Endothelial cell (in vitro differentiated cells): ENCODE data around the gene SLFN11. TPM values are rescaled to one million over a fixed set of nuclear protein-coding genes. Genes with fewer than 3 reads are reported as not detected.
"Not testable (repeated sequence)": the region's sequence is repeated elsewhere in the genome, so short reads cannot be mapped to it uniquely, and the experiment has no call there.

Experiments used
- DNase-seq: peaks from one replicate; pipeline ENCODE4 v3.0.0; 2021; ENCODE audit warnings: low spot score
- H3K27ac Mint-ChIP-seq: one replicate; pipeline ENCODE4 v1.8.0; 2021; ENCODE audit warnings: mixed read lengths, inconsistent platforms; ENCODE audit not compliant: unreplicated experiment
- H3K27me3 Mint-ChIP-seq: one replicate; pipeline ENCODE4 v1.8.0; 2021; ENCODE audit warnings: mild to moderate bottlenecking, moderate library complexity, mixed read lengths, inconsistent platforms; ENCODE audit not compliant: unreplicated experiment
- H3K36me3 Mint-ChIP-seq: one replicate; pipeline ENCODE4 v1.8.0; 2021; ENCODE audit warnings: mild to moderate bottlenecking, low read depth, mixed read lengths, inconsistent platforms; ENCODE audit not compliant: unreplicated experiment
- H3K4me1 Mint-ChIP-seq: one replicate; pipeline ENCODE4 v1.8.0; 2021; ENCODE audit warnings: mild to moderate bottlenecking, mixed read lengths, inconsistent platforms; ENCODE audit not compliant: unreplicated experiment
- H3K4me3 Mint-ChIP-seq: one replicate; pipeline ENCODE4 v1.8.0; 2021; ENCODE audit warnings: mild to moderate bottlenecking, mixed read lengths, inconsistent platforms; ENCODE audit not compliant: unreplicated experiment
- H3K9me3 Mint-ChIP-seq: one replicate; pipeline ENCODE4 v1.8.0; 2021; ENCODE audit warnings: mixed read lengths, inconsistent platforms; ENCODE audit not compliant: unreplicated experiment
- CTCF ChIP-seq: fragments of 200-600 bp; sonication (generic); IDR thresholded peaks from one replicate; pipeline ENCODE4 v1.5.0; 2021; ENCODE audit warnings: antibody characterized with exemption; ENCODE audit not compliant: unreplicated experiment
- total RNA-seq: library from RNA; stranded (reverse); fragmentation: NEBNext Ultra II Directional; extraction: Animal tissue kit (Norgen Biotek cat#: 25700); gene quantifications from one replicate; pipeline ENCODE4 v1.2.1, GENCODE V29; 2021; ENCODE audit not compliant: unreplicated experiment

SLFN11 gene
- total RNA-seq, 1 donor from 2014 or later = 0.26 TPM

GRCh38 chr17:35406568-35406967, 33.1 kb upstream of the SLFN11 start:
- H3K4me1 Mint-ChIP-seq = no peaks in the 10 kb centered on the region
- no peaks in the 10 kb centered on the region for H3K9me3 Mint-ChIP-seq

GRCh38 chr17:35404360-35404759, 30.9 kb upstream of the SLFN11 start:
- no peak for DNase-seq
- H3K27me3 Mint-ChIP-seq = no peaks in the 10 kb centered on the region
- no peaks in the 10 kb centered on the region for H3K4me1 Mint-ChIP-seq
- no peak overlapping the region for H3K4me3 Mint-ChIP-seq
- H3K9me3 Mint-ChIP-seq = no peaks in the 10 kb centered on the region
- H3K27ac Mint-ChIP-seq = no peak overlapping the region
- peaks cover 4% of the 10 kb centered on the region for H3K36me3 Mint-ChIP-seq
- no peak for TF ChIP-seq CTCF

More at GRCh38 chr17:35406568-35406967, 33.1 kb upstream of the SLFN11 start:
- Mint-ChIP-seq H3K27ac (no peak overlapping the region), H3K27me3 (no peaks in the 10 kb centered on the region), H3K4me3 (no peak overlapping the region), H3K36me3 (peaks cover 19% of the 10 kb centered on the region)
- TF ChIP-seq CTCF = no peak
- no peak for DNase-seq

- not testable (repeated sequence) for DNase-seq, H3K36me3 Mint-ChIP-seq, H3K9me3 Mint-ChIP-seq, H3K4me1 Mint-ChIP-seq, H3K27me3 Mint-ChIP-seq, H3K27ac Mint-ChIP-seq, H3K4me3 Mint-ChIP-seq
Observed at GRCh38 chr17:35393783-35394182, 20.4 kb upstream of the SLFN11 start.

- DNase-seq = no peak
- Mint-ChIP-seq H3K4me1 (no peaks in the 10 kb centered on the region), H3K9me3 (no peaks in the 10 kb centered on the region), H3K27me3 (peaks cover 1% of the 10 kb centered on the region), H3K4me3 (no peak overlapping the region), H3K27ac (no peak overlapping the region), H3K36me3 (peaks cover 4% of the 10 kb centered on the region)
- TF ChIP-seq CTCF = no peak
Observed at GRCh38 chr17:35390663-35391062, 17.2 kb upstream of the SLFN11 start.

DNA sequence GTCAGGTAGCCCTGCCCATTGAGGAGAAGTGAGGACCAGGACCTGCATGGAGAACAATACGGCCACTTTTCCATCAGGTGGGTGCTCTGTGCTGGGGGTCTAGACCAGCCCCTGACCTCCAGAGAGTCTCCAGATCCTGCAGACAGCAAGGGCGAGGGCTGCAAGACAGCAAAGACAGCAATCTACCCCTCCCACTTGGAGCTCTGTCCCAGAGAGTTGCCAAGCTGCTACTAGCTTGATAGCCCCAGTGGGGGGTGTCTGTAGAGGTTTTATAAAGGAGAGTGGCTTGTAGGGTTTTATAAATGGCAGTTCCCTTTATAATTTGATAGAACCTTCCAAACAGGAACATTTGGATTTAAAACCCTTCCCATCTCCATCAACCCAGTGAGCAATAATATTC, 16.7 kb upstream of the SLFN11 start:
- DNase-seq = no peak
- H3K36me3 Mint-ChIP-seq = peaks cover 4% of the 10 kb centered on the region
- H3K4me3 Mint-ChIP-seq = no peak overlapping the region
- no peaks in the 10 kb centered on the region for H3K9me3 Mint-ChIP-seq
- TF ChIP-seq CTCF = no peak
- H3K27ac Mint-ChIP-seq = no peak overlapping the region
- H3K4me1 Mint-ChIP-seq = no peaks in the 10 kb centered on the region
- peaks cover 1% of the 10 kb centered on the region for H3K27me3 Mint-ChIP-seq

GRCh38 chr17:35387496-35387895, 14.1 kb upstream of the SLFN11 start:
- Mint-ChIP-seq H3K4me3 (no peak overlapping the region), H3K27ac (no peak overlapping the region), H3K9me3 (no peaks in the 10 kb centered on the region), H3K36me3 (no peaks in the 10 kb centered on the region), H3K4me1 (no peaks in the 10 kb centered on the region), H3K27me3 (peaks cover 6% of the 10 kb centered on the region)
- no peak for DNase-seq
- no peak for TF ChIP-seq CTCF
